Measurements from ENCODE around the gene MIX23. TPM values are rescaled to one million over a fixed set of nuclear protein-coding genes. Genes with fewer than 3 reads are reported as not detected.

MIX23 gene
- total and polyA plus RNA-seq, 4 donors: 14.0 to 19.6 (median 16.8) TPM

GRCh38 chr3:122421101-122421500, 38.1 kb upstream of the MIX23 start:
- Histone ChIP-seq H3K9me3 (ENCODE audit: control insufficient read depth in 4 of 4, low read length in 3 of 4) (no peaks in the 10 kb centered on the region), H3K4me1 (ENCODE audit: control insufficient read depth in 4 of 4, insufficient read depth in 4 of 4, low read length in 3 of 4) (peaks cover 4 to 11% (median 5%) of the 10 kb centered on the region in 4 donors), H3K36me3 (ENCODE audit: control insufficient read depth in 4 of 4, insufficient read depth in 3 of 4, low read depth in 1 of 4, low read length in 3 of 4) (peaks cover under 1 to 25% (median 12%) of the 10 kb centered on the region in 4 donors), H3K27me3 (ENCODE audit: control insufficient read depth in 4 of 4, insufficient read depth in 4 of 4, low read length in 3 of 4) (no peaks in the 10 kb centered on the region), H3K27ac (ENCODE audit: low read depth in 1 of 2, low read length in 2 of 2) (no peak overlapping the region), H3K4me3 (ENCODE audit: low read depth in 1 of 3, low read length in 3 of 3) (no peak overlapping the region), H3K9ac (ENCODE audit: low read depth in 1 of 2, low read length in 2 of 2) (no peak overlapping the region)
- no peak for TF ChIP-seq REST (IDR thresholded peaks at IDR 0.05)
- TF ChIP-seq MAX (IDR thresholded peaks at IDR 0.05): no peak
- TF ChIP-seq RXRA (IDR thresholded peaks at IDR 0.05): no peak
- TF ChIP-seq FOXA2 (IDR thresholded peaks at IDR 0.05): no peak
- TF ChIP-seq HNF4A (conservative IDR thresholded peaks at IDR 0.05): no peak
- DNase-seq (ENCODE audit: low spot score): no peak
- 97% methylated on average over 4 of the region's 4 CpGs for WGBS

- Histone ChIP-seq H3K4me1 (ENCODE audit: control insufficient read depth in 4 of 4, insufficient read depth in 4 of 4, low read length in 3 of 4) (peaks cover 8 to 29% (median 20%) of the 10 kb centered on the region in 4 donors), H3K36me3 (ENCODE audit: control insufficient read depth in 4 of 4, insufficient read depth in 3 of 4, low read depth in 1 of 4, low read length in 3 of 4) (peaks cover 0 to 6% (median 0%) of the 10 kb centered on the region in 4 donors), H3K27ac (ENCODE audit: low read depth in 1 of 2, low read length in 2 of 2) (peak overlapping the region; percentile 42 to 97), H3K4me3 (ENCODE audit: low read depth in 1 of 3, low read length in 3 of 3) (peak overlapping the region; percentile 74 to 98 (median 89)), H3K9me3 (ENCODE audit: control insufficient read depth in 4 of 4, low read length in 3 of 4) (no peaks in the 10 kb centered on the region), H3K9ac (ENCODE audit: low read depth in 1 of 2, low read length in 2 of 2) (peak overlapping the region; percentile 95 to 98), H3K27me3 (ENCODE audit: control insufficient read depth in 4 of 4, insufficient read depth in 4 of 4, low read length in 3 of 4) (no peaks in the 10 kb centered on the region)
- TF ChIP-seq REST (IDR thresholded peaks at IDR 0.05): no peak
- TF ChIP-seq FOXA1 (IDR thresholded peaks at IDR 0.05): no peak
- no peak for TF ChIP-seq ZBTB33 (IDR thresholded peaks at IDR 0.05)
- no peak for TF ChIP-seq HNF4G (IDR thresholded peaks at IDR 0.05)
- no peak for TF ChIP-seq RXRA (IDR thresholded peaks at IDR 0.05)
- no peak for TF ChIP-seq TAF1 (conservative IDR thresholded peaks at IDR 0.05)
- WGBS: 47% methylated on average over 14 of the region's 14 CpGs
- DNase-seq (ENCODE audit: low spot score): no peak
Observed at GRCh38 chr3:122416966-122417365, 33.9 kb upstream of the MIX23 start.
